DOHH2 (cell line): ENCODE results near the gene TRIM67.

ENCODE experiments used
- H3F3A ChIP-seq: fragments of 200-600 bp; sonication (generic), shearing (Covaris generic); 2 replicates; pipeline ENCODE4 v1.6.0; 2016; ENCODE audit warnings: antibody characterized with exemption, mild to moderate bottlenecking; ENCODE audit not compliant: control insufficient read depth, insufficient read depth
- H3K27ac ChIP-seq: fragments of 200-600 bp; sonication (generic); 2 replicates; pipeline ENCODE4 v1.5.1; 2014; ENCODE audit warnings: low read depth, mild to moderate bottlenecking, low read length, moderate library complexity
- H3K27me3 ChIP-seq: fragments of 200-600 bp; sonication (generic); 2 replicates; pipeline ENCODE4 v1.6.1; 2014; ENCODE audit warnings: mild to moderate bottlenecking, low read length, mixed read lengths; ENCODE audit not compliant: control insufficient read depth
- H3K36me3 ChIP-seq: fragments of 200-600 bp; sonication (generic); 2 replicates; pipeline ENCODE4 v1.6.1; 2014; ENCODE audit warnings: mild to moderate bottlenecking, low read length, moderate library complexity, mixed read lengths; ENCODE audit not compliant: control insufficient read depth
- H3K4me1 ChIP-seq: fragments of 200-600 bp; sonication (generic); 2 replicates; pipeline ENCODE4 v1.6.1; 2014; ENCODE audit warnings: mild to moderate bottlenecking, low read length, mixed read lengths; ENCODE audit not compliant: control insufficient read depth
- H3K4me2 ChIP-seq: fragments of 200-600 bp; sonication (generic); 2 replicates; pipeline ENCODE4 v1.6.0; 2014; ENCODE audit warnings: mild to moderate bottlenecking, low read length, moderate library complexity
- H3K4me3 ChIP-seq: fragments of 200-600 bp; sonication (generic); 2 replicates; pipeline ENCODE4 v1.5.1; 2014; ENCODE audit warnings: mild to moderate bottlenecking, low read length, mixed read lengths
- H3K79me2 ChIP-seq: fragments of 200-600 bp; sonication (generic); 2 replicates; pipeline ENCODE4 v1.6.1; 2014; ENCODE audit warnings: mild to moderate bottlenecking, low read length, mixed read lengths; ENCODE audit not compliant: control insufficient read depth
- H3K9me2 ChIP-seq: fragments of 200-600 bp; sonication (generic); replicated peaks from 2 replicates; pipeline ENCODE4 v1.6.1; 2014; ENCODE audit warnings: mild to moderate bottlenecking, low read length, mixed read lengths; ENCODE audit not compliant: control insufficient read depth
- H3K9me3 ChIP-seq: fragments of 200-600 bp; sonication (generic); 2 replicates; pipeline ENCODE4 v1.6.1; 2014; ENCODE audit warnings: antibody characterized with exemption, low read length, mixed read lengths; ENCODE audit not compliant: control insufficient read depth, insufficient read depth
- H4K20me1 ChIP-seq: fragments of 200-600 bp; sonication (generic); 2 replicates; pipeline ENCODE4 v1.6.0; 2014; ENCODE audit warnings: low read depth, mild to moderate bottlenecking, antibody characterized with exemption, low read length, moderate library complexity; ENCODE audit not compliant: control insufficient read depth, insufficient read depth
- CTCF ChIP-seq: fragments of 200-600 bp; sonication (generic); IDR thresholded peaks from one replicate; pipeline ENCODE4 v1.5.1; 2014; ENCODE audit warnings: antibody characterized with exemption, mild to moderate bottlenecking, low read depth, low read length; ENCODE audit not compliant: poor library complexity, severe bottlenecking
- EZH2phosphoT487 ChIP-seq: fragments of 200-600 bp; sonication (generic); IDR thresholded peaks from 2 replicates; pipeline ENCODE4 v1.6.1; 2017; ENCODE audit warnings: borderline replicate concordance, mild to moderate bottlenecking, antibody characterized with exemption, low read length, moderate library complexity, mixed read lengths

Gene TRIM67

GRCh38 chr1:231138236-231138635 lies 23.6 kb upstream of the TRIM67 start:
- Histone ChIP-seq H3K4me2 (no peak overlapping the region), H3K4me3 (no peak overlapping the region), H3K9me2 (no peaks in the 10 kb centered on the region), H3K27ac (no peak overlapping the region), H3K27me3 (peaks cover 3% of the 10 kb centered on the region; the same call in 1 of the 2 replicates), H4K20me1 (no peaks in the 10 kb centered on the region), H3K4me1 (no peaks in the 10 kb centered on the region), H3K9me3 (no peaks in the 10 kb centered on the region), H3K79me2 (no peaks in the 10 kb centered on the region), H3F3A (no peaks in the 10 kb centered on the region), H3K36me3 (no peaks in the 10 kb centered on the region)
- TF ChIP-seq EZH2phosphoT487 (no peak), CTCF (no peak)

DNA sequence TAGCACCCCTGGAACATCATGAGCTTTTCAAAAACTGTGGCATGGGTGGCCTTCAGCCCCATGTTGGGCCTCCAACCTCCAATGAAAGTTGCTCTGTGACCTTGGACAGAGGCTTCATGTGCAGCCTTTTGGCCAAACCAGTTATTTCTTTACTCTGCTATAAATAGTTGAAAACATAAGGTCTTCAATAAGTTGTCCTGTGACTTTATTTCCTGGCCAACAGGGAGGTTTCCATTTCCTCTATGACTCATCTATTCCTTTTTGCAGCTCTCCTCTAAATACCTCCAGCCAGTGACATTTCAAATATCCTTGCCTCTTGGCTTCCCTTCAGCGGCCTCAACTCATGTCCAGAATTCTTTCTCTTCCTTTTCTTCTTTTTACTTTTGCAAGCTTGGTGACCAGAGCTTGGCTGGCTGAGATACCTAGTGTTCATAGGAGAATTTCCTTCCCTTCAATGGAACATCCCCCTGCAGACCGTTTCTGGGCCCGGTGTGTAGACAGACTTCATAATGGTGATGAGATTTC lies 22.7 kb upstream of the TRIM67 start:
- H3K36me3 ChIP-seq = no peaks in the 10 kb centered on the region
- H3K27me3 ChIP-seq = peaks cover 3% of the 10 kb centered on the region; the same call in 1 of the 2 replicates
- no peaks in the 10 kb centered on the region for H3K9me2 ChIP-seq
- H4K20me1 ChIP-seq = no peaks in the 10 kb centered on the region
- H3K4me3 ChIP-seq = no peak overlapping the region
- H3K4me2 ChIP-seq = no peak overlapping the region
- no peaks in the 10 kb centered on the region for H3K79me2 ChIP-seq
- H3K4me1 ChIP-seq = no peaks in the 10 kb centered on the region
- no peak overlapping the region for H3K27ac ChIP-seq
- TF ChIP-seq EZH2phosphoT487 = no peak
- no peak for TF ChIP-seq CTCF
- H3K9me3 ChIP-seq = no peaks in the 10 kb centered on the region
- no peaks in the 10 kb centered on the region for H3F3A ChIP-seq

GRCh38 chr1:231139659-231140654 lies 21.9 kb upstream of the TRIM67 start:
- H3K4me2 ChIP-seq = no peak overlapping the region
- H3K27me3 ChIP-seq = peaks cover 3% of the 10 kb centered on the region; the same call in 1 of the 2 replicates
- TF ChIP-seq EZH2phosphoT487 (no peak), CTCF (no peak)
- no peaks in the 10 kb centered on the region for H3K79me2 ChIP-seq
- H3K9me2 ChIP-seq = no peaks in the 10 kb centered on the region
- H4K20me1 ChIP-seq = no peaks in the 10 kb centered on the region
- H3K4me3 ChIP-seq = no peak overlapping the region
- no peaks in the 10 kb centered on the region for H3K36me3 ChIP-seq
- no peaks in the 10 kb centered on the region for H3K9me3 ChIP-seq
- no peaks in the 10 kb centered on the region for H3K4me1 ChIP-seq
- no peak overlapping the region for H3K27ac ChIP-seq
- no peaks in the 10 kb centered on the region for H3F3A ChIP-seq
